K562 (cell line): ENCODE results near the gene PAX8. TPM values are rescaled to one million over a fixed set of nuclear protein-coding genes. Genes with fewer than 3 reads are reported as not detected.

Source experiments
- ATAC-seq: fragments of 200-7000 bp; cut with Tn5 transposase; 3 replicates; pipeline ENCODE4 v1.9.1; 2020; ENCODE audit warnings: moderate library complexity
- BruUV-seq: library from RNA; stranded (reverse); fragments of 400-500 nt; replicated peaks from 2 replicates; lab custom pipeline; 2021; lab: Mats Ljungman, UMichigan
- CTCF ChIA-PET: fragments of 300-600 bp; formaldehyde crosslinking; extraction: SDS; loops from one replicate; lab custom pipeline; 2021; ENCODE audit warnings: low intra/inter-chr PET ratio; lab: Yijun Ruan, JAX
- POLR2A ChIA-PET: fragments of 300-600, 350-650 bp; sonication (Branson Sonifier 250); formaldehyde crosslinking; extraction: SDS; loops from one replicate; lab custom pipeline; 2021; ENCODE audit warnings: antibody characterized with exemption, inconsistent platforms; lab: Yijun Ruan, JAX
- DNase-seq, 4 experiments: peaks; one replicate each; pipeline versions ENCODE4 v3.0.0 to v3.0.0-alpha.2; 2011 to 2018; ENCODE audit warnings: low spot score in 3 of 4, mixed read lengths in 3 of 4; ENCODE audit errors: extremely low read depth in 1 of 4
- FAIRE-seq: peaks from 2 replicates; lab custom pipeline; 2011; peaks lifted over from hg19 to GRCh38; lab: Jason Lieb, UNC
- H2AFZ ChIP-seq: 2 replicates; pipeline ENCODE4 v1.6.0; 2011; ENCODE audit warnings: low read depth, low read length, control low read depth, inconsistent platforms
- H3K27ac ChIP-seq: fragments of 200-600 bp; 3 replicates; pipeline ENCODE4 v1.8.0; 2011; ENCODE audit warnings: low read depth, mild to moderate bottlenecking, control low read depth, inconsistent platforms, low read length, moderate library complexity, mixed read lengths; ENCODE audit errors: extremely low read depth
- H3K27me3 ChIP-seq, 2 experiments: fragments of 300-600 bp in 1 of 2; 2 replicates in 1 of 2; 3 replicates in 1 of 2; pipeline versions ENCODE4 v1.6.0 to v1.8.0; 2011; ENCODE audit warnings: inconsistent platforms in 2 of 2, low read length in 2 of 2, mild to moderate bottlenecking in 1 of 2, mixed read lengths in 1 of 2, moderate library complexity in 1 of 2; ENCODE audit not compliant: control insufficient read depth in 2 of 2, insufficient read depth in 2 of 2
- H3K36me3 ChIP-seq: fragments of 300-600 bp; 3 replicates; pipeline ENCODE4 v1.8.0; 2011; ENCODE audit warnings: mild to moderate bottlenecking, low read length, inconsistent platforms; ENCODE audit not compliant: control insufficient read depth, insufficient read depth
- H3K4me1 ChIP-seq, 2 experiments: fragments of 200-600 bp in 1 of 2; replicated peaks in 1 of 2; 2 replicates in 1 of 2; 3 replicates in 1 of 2; pipeline versions ENCODE4 v1.5.1 to v1.8.0; 2011; ENCODE audit warnings: inconsistent platforms in 2 of 2, low read length in 2 of 2, mild to moderate bottlenecking in 1 of 2, mixed read lengths in 1 of 2, moderate library complexity in 1 of 2; ENCODE audit not compliant: control insufficient read depth in 2 of 2, insufficient read depth in 2 of 2
- H3K4me2 ChIP-seq: 2 replicates; pipeline ENCODE4 v1.6.1; 2011; ENCODE audit warnings: low read length, control low read depth, inconsistent platforms, mixed read lengths; ENCODE audit not compliant: insufficient read depth
- H3K4me3 ChIP-seq: fragments of 200-600 bp; sonication (generic), shearing (Covaris generic); 2 replicates; pipeline ENCODE4 v1.5.1; 2016; ENCODE audit warnings: control low read depth, inconsistent platforms
- H3K79me2 ChIP-seq: fragments of 200-600 bp; 3 replicates; pipeline ENCODE4 v1.8.0; 2011; ENCODE audit warnings: low read length, inconsistent platforms; ENCODE audit not compliant: control insufficient read depth, insufficient read depth
- H3K9ac ChIP-seq, 2 experiments: 2 replicates each; pipeline versions ENCODE4 v1.6.0 to v1.6.1; 2011; ENCODE audit warnings: low read depth in 2 of 2, low read length in 2 of 2, control low read depth in 1 of 2, inconsistent platforms in 1 of 2, mild to moderate bottlenecking in 1 of 2, mixed read lengths in 1 of 2; ENCODE audit not compliant: insufficient read depth in 1 of 2
- H3K9me1 ChIP-seq: one replicate; pipeline ENCODE4 v1.6.0; 2011; ENCODE audit warnings: inconsistent platforms, mild to moderate bottlenecking, low read length, moderate library complexity; ENCODE audit not compliant: control insufficient read depth, insufficient read depth
- H3K9me3 ChIP-seq: replicated peaks from 2 replicates; pipeline ENCODE4 v1.5.1; 2011; ENCODE audit warnings: low read depth, low read length, inconsistent platforms; ENCODE audit not compliant: control insufficient read depth, insufficient read depth
- H4K20me1 ChIP-seq: replicated peaks from 2 replicates; pipeline ENCODE4 v1.6.1; 2011; ENCODE audit warnings: low read length, inconsistent platforms, mixed read lengths; ENCODE audit not compliant: control insufficient read depth, insufficient read depth
- DIDO1 ChIP-seq: fragments of 450-650 bp; IDR thresholded peaks from 2 replicates; pipeline ENCODE4 v1.6.1; 2016; ENCODE audit warnings: low read depth, missing biosample characterization, missing genetic modification characterization
- EP400 ChIP-seq: fragments of 450-650 bp; IDR thresholded peaks from 2 replicates; pipeline ENCODE4 v1.6.1; 2017; ENCODE audit warnings: antibody characterized with exemption, mild to moderate bottlenecking, moderate library complexity
- MAFF ChIP-seq: IDR thresholded peaks from 2 replicates; pipeline ENCODE4 v1.6.1; 2012; ENCODE audit warnings: low read length, improper control_type of control experiment
- PHB ChIP-seq: fragments of 250-450 bp; sonication (Bioruptor Pico); IDR thresholded peaks from 2 replicates; pipeline ENCODE4 v1.5.0; 2021
- TCFL5 ChIP-seq: fragments of 250-450 bp; sonication (Bioruptor Pico); conservative IDR thresholded peaks from 2 replicates; pipeline ENCODE4 v1.6.1; 2021; ENCODE audit warnings: mild to moderate bottlenecking, moderate library complexity, matching md5 sums
- WGBS: fragments of 100-300 bp; shearing (Covaris generic); methylation state at CpG from one replicate; pipeline ENCODE4 v1.1.6; 2016; ENCODE audit warnings: low coverage, mixed read lengths; ENCODE audit not compliant: insufficient coverage; ENCODE audit errors: missing lambda C conversion rate; 5-methylcytosine and 5-hydroxymethylcytosine counted together
- in situ Hi-C: fragments of 300-500 bp; cut with MboI; formaldehyde crosslinking; loops from 4 replicates; pipeline ENCODE4 v1.15.0; 2018; ENCODE audit warnings: inconsistent platforms, mixed read lengths
- intact Hi-C: fragments of 100-400 bp; cut with micrococcal nuclease; formaldehyde crosslinking; loops from 2 replicates; pipeline ENCODE4 v1.14.2; 2022
- polyA plus RNA-seq, 8 experiments: library from polyadenylated mRNA; depleted of rRNA in 4 of 8; stranded (reverse) in 5 of 8; unstranded in 3 of 8; fragments of >200 nt; fragmentation: Nextera tagmentation in 2 of 8; fragmentation: Illumina TruSeq in 1 of 8; extraction: Ambion mirVana in 2 of 8; extraction: Trizol in 1 of 8; gene quantifications; 2 replicates each; pipeline versions ENCODE4 v1.2.1 to v1.2.3, GENCODE V29; 2011 to 2014; ENCODE audit warnings: inconsistent platforms in 1 of 8, missing spikeins in 1 of 8
- total RNA-seq, 7 experiments: library from RNA; depleted of rRNA in 6 of 7; stranded (reverse); fragments of >200 nt in 6 of 7; fragmentation: Illumina TruSeq in 2 of 7; extraction: Trizol in 2 of 7; gene quantifications; 2 replicates each; pipeline versions ENCODE4 v1.2.1 to v1.2.3, GENCODE V29; 2011 to 2021; ENCODE audit warnings: low replicate concordance in 1 of 7
- TF ChIP-seq, protein P1 (sequence below): fragments of 450-650 bp; IDR thresholded peaks from 2 replicates; pipeline ENCODE4 v1.6.1; 2014; ENCODE audit warnings: low read depth, mild to moderate bottlenecking, moderate library complexity, borderline replicate concordance
- TF ChIP-seq, protein P2 (sequence below): IDR thresholded peaks from 3 replicates; pipeline ENCODE4 v1.6.1; 2011; ENCODE audit warnings: borderline replicate concordance, mild to moderate bottlenecking; ENCODE audit not compliant: insufficient read length, insufficient read depth
- TF ChIP-seq, protein P3 (sequence below): IDR thresholded peaks from 2 replicates; pipeline ENCODE4 v1.6.1; 2012; ENCODE audit warnings: low read depth, low read length, improper control_type of control experiment, borderline replicate concordance

PAX8 gene
- total and polyA plus RNA-seq, 9 of the 15 experiments (the other 6 are each of a cell fraction or from before 2014, with no cell fraction given): 0.13 to 2.1 (median 0.51) TPM

DNA sequence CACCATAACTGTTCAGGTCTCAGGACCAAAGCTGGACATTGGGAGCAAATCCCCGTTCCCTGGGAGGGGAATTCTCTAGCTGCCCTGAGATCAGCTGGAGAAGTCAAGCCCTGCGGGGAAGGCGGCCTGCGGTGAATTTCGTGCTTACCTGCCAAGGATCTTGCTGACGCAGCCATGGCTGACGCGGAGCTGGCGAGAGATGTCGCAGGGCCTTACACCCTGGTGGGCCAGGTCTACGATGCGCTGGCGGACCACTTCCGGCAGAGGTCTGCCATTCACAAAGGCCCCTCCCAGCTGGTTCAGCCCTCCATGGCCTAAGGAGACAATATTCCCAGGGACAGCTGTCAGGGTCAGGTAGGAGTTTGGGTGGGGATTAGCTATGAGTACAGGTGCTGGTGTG lies 32.1 kb downstream of the PAX8 start:
- in situ Hi-C loops (no loop called here), intact Hi-C loops (no loop called here)
- ChIA-PET CTCF (no interaction called here), POLR2A (interaction anchor here (0.6 to 0.7 kb wide), 2 partner anchors 140 to 202 kb away, joined by 3 read pairs; no protein-coding TSS in a partner anchor)
- H3K9me3 ChIP-seq: no peaks in the 10 kb centered on the region
- H3K79me2 ChIP-seq: no peaks in the 10 kb centered on the region
- no peaks in the 10 kb centered on the region for H3K27me3 ChIP-seq
- no peak overlapping the region for H3K27ac ChIP-seq
- no peak overlapping the region for H3K4me2 ChIP-seq
- H3K4me1 ChIP-seq: peaks cover 6 to 22% of the 10 kb centered on the region in 2 experiments
- FAIRE-seq: no peak
- no peak for ATAC-seq
- BruUV-seq: no TSS peak
- TF ChIP-seq, protein P1, sequence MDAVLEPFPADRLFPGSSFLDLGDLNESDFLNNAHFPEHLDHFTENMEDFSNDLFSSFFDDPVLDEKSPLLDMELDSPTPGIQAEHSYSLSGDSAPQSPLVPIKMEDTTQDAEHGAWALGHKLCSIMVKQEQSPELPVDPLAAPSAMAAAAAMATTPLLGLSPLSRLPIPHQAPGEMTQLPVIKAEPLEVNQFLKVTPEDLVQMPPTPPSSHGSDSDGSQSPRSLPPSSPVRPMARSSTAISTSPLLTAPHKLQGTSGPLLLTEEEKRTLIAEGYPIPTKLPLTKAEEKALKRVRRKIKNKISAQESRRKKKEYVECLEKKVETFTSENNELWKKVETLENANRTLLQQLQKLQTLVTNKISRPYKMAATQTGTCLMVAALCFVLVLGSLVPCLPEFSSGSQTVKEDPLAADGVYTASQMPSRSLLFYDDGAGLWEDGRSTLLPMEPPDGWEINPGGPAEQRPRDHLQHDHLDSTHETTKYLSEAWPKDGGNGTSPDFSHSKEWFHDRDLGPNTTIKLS: no peak
- TF ChIP-seq MAFF: no peak
- TF ChIP-seq, protein P2, sequence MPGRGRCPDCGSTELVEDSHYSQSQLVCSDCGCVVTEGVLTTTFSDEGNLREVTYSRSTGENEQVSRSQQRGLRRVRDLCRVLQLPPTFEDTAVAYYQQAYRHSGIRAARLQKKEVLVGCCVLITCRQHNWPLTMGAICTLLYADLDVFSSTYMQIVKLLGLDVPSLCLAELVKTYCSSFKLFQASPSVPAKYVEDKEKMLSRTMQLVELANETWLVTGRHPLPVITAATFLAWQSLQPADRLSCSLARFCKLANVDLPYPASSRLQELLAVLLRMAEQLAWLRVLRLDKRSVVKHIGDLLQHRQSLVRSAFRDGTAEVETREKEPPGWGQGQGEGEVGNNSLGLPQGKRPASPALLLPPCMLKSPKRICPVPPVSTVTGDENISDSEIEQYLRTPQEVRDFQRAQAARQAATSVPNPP: no peak
- TF ChIP-seq, protein P3, sequence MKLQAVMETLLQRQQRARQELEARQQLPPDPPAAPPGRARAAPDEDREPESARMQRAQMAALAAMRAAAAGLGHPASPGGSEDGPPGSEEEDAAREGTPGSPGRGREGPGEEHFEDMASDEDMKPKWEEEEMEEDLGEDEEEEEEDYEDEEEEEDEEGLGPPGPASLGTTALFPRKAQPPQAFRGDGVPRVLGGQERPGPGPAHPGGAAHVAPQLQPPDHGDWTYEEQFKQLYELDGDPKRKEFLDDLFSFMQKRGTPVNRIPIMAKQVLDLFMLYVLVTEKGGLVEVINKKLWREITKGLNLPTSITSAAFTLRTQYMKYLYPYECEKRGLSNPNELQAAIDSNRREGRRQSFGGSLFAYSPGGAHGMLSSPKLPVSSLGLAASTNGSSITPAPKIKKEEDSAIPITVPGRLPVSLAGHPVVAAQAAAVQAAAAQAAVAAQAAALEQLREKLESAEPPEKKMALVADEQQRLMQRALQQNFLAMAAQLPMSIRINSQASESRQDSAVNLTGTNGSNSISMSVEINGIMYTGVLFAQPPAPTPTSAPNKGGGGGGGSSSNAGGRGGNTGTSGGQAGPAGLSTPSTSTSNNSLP: no peak
- no peak for TF ChIP-seq EP400
- TF ChIP-seq DIDO1: no peak
- TF ChIP-seq PHB (CRISPR knock-in tag): no peak
- no peak for TF ChIP-seq TCFL5 (CRISPR knock-in tag)
- H3K9ac ChIP-seq: peak overlapping the region in 1 of 2 experiments; percentile 15; a peak in 1 of 4 replicates
- no peak overlapping the region for H3K4me3 ChIP-seq
- no peaks in the 10 kb centered on the region; the same call in 2 of the 3 replicates for H3K36me3 ChIP-seq
- 83% methylated on average over 11 of the region's 14 CpGs for WGBS
- H4K20me1 ChIP-seq: no peaks in the 10 kb centered on the region; the same call in 1 of the 2 replicates
- H2AFZ ChIP-seq: no peak overlapping the region
- no peak for DNase-seq
- peaks cover 6% of the 10 kb centered on the region for H3K9me1 ChIP-seq
